Activated CD8-positive, alpha-beta memory T cell treated with anti-CD3 and anti-CD28 coated beads, Interleukin-2, amount 50 U/mL, for 1 hour (primary cell): Measurements from ENCODE around the gene FLOT1.

Experiments
- DNase-seq: peaks from one replicate; pipeline ENCODE4 v3.0.0-alpha.2; 2020; ENCODE audit errors: extremely low read depth

The FLOT1 gene, protein sequence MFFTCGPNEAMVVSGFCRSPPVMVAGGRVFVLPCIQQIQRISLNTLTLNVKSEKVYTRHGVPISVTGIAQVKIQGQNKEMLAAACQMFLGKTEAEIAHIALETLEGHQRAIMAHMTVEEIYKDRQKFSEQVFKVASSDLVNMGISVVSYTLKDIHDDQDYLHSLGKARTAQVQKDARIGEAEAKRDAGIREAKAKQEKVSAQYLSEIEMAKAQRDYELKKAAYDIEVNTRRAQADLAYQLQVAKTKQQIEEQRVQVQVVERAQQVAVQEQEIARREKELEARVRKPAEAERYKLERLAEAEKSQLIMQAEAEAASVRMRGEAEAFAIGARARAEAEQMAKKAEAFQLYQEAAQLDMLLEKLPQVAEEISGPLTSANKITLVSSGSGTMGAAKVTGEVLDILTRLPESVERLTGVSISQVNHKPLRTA

DNA sequence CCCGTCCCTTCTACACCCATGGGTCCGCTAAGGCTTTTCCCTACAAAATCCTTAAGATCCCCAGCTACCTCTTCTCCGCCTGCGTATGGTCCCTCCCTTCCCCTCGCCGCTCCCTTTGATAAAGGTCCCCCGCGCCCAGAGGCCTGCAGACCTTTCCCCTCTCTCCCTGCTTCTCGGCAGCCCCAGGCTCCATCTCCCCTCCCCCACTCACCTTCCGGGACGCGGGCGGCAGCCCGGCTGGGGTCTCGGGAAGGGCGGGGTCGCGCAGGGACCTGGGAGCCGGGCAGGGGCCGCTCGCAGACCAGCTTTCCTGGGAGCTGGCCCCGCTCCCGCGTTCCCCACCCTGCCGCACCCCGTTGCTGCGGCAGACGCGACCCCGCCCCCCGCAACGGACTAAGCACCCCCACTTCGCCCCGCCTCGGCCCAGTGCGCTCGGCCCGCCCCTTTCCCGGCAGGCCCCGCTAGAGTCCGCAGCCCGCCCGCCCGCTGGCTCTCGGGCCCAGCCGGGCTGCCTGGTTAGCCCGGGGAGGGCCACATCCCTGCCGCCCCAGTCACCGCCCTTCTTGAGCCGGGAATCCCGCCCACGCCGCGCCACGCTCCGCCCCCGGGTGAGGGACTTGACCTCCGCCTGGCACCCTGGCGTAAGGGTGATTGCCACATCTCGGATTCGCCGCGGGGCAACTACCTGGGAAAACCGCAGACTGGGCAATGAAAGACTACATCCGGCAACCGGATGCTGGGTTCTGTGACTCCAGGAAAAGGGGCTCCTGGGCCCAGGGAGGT is at the start of gene FLOT1:
Gene FLOT1 (minus strand): TSS at position 372 of the 783 bp plus-strand sequence. CDS start 498 bp downstream, outside the sequence.
- DNase-seq, result no peak

DNA sequence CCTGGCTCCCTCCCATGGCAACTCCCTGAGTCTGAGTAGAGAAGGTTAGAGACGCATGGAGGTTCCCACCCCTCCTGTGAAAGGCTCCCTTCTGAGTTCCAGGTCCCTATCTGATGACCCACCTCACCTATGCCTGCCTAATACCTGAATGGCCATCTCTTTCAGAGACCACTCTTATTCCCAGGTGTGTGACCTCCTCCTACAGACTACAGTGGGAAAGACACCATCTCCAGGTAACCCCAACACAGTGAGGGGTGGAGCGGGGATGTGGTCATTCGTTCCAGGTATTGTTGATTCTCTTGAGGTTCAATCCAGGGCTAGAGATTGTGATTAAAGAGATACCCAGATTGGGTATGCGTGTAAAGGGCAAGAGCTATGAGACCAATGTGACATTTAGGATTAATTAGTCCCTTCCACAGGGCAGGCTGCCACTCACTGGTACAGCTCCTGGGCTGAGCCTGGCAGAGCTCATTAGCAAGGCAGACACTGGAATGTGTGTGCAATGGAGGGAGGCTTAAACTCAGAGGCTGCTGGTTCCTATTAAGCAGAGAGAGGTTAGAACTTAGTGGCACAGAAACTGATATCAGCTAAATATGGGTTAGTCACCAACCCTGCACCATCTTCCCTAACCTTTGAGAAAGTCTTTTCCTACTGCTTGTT is 48.4 kb upstream of the FLOT1 start:
- DNase-seq, result no peak

DNA sequence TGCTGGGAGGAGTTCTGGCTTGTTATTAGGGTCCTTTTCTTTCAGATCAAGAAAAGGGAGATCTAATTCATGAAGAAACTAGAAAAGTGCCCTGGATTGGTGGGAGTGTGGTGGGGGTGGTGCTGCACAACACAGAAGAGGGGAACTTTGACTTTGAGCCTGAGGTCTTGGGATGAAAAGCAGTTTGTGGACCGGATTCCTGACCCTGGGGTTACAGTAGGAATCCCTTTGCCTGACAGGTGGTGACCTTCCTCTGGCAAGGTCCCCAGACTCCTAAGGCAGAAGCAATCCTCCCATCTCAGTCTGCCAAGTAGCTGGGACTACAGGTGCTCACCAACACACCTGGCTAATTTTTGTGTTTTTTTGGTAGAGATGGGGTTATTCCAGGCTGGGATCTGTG is 47.1 kb upstream of the FLOT1 start:
- no peak for DNase-seq

DNA sequence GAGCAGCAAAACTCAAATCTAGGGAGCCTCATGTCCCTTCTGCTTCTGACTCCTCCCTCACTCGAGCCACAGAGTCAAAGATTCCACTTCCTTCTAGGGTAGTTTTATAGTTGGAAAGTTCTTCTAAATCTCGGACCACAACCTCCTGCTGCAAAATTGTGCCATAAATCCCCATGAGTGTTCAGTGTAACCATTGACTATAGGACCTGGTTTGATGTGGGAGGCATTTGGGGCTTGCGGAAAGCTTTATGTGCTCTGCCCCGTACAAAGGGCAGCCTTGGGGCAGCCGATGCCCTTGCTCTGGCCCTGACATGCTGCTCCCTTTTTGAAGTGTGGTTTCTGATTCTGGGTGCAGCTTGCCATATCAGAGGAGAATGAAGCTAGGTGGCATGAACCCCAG is 45.5 kb upstream of the FLOT1 start:
- no peak for DNase-seq

DNA sequence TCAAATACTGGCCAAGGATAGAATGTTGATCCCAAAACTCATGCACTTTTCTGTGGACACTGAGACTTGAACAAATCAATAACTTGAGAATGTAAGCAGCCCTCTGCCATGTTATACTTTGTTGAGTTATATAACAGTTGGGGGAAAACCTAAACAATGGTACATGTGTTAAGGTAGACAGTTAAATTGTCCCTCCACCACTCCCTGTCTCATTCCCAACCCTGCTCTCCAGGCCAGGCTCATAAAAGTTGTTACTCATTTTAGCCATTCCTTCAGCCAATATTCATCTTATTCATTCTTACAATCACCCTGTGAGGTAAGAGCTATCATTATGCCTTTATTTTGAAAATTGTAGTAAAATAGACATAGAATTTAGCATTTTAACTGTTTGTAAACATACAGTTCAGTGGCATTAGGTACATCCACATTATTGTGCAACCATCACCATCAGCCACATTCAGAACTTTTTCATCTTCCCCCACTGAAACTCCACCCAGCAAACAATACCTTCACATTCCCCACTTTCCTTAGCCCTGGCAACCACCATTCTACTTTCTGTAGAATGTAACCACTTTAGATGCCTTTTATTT is 40.0 kb upstream of the FLOT1 start:
- no peak for DNase-seq

DNA sequence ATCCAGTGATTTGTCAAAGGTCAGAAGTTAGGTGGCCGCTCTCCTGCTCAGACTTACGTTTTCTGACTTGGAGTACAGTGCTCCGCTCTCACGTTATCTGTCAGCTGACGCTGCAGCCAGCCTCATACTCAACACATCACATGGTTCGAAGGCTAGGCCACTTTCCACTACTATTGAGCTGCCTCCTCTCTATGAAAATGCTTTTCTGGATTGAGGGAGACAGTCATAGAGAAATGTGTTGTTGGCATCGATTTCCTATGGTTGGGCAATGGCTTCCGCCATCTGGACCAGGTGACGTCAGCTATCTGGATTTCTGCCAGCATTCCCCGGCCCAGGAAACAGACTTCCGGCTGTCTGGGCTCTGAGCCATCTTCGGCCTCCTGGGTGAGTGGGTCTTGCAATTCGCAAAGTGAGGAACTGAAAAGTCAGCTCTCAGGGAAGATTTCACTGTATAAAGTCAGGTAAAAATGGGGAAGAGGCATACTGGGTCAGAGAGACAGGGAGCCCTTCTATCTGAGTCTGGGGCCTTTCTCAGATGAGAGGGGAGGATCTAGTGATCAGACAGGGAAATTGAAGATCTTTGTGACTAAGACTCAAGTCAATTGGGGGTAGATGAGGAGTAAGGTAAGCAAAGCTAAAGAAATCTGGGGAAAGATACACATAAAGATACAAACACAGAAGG is 39.4 kb upstream of the FLOT1 start:
- no peak for DNase-seq

DNA sequence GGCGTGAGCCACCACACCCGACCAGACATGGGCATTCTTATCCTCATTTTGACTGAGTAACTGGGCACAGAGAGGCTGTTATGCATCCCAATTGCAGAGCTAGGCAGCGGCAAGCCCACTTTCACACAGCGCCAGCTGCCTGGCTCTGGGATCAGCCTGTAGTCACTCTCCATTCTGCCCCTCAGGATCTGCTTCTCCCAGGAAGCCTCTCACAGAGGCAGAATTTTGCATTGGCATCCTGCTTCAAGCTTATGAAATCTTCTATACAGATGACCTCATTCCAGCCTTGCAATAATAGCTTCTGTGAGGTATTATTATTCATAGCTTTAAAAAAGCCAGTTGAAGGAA is 38.9 kb upstream of the FLOT1 start:
- no peak for DNase-seq

DNA sequence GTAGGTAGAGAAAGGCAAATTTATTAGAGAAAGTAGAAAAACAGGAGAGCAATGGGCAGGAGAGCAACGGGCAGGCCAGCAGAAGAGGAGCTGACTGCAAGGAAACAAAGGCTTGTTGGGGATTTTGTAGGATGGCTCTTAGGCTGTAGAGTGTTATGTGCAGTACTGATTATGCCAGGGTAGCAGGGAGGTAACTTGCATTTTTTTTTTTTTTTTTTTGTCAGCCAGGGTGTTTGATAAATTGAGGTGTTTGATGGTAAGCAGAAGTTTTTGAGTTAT is 38.1 kb upstream of the FLOT1 start:
- no peak for DNase-seq

DNA sequence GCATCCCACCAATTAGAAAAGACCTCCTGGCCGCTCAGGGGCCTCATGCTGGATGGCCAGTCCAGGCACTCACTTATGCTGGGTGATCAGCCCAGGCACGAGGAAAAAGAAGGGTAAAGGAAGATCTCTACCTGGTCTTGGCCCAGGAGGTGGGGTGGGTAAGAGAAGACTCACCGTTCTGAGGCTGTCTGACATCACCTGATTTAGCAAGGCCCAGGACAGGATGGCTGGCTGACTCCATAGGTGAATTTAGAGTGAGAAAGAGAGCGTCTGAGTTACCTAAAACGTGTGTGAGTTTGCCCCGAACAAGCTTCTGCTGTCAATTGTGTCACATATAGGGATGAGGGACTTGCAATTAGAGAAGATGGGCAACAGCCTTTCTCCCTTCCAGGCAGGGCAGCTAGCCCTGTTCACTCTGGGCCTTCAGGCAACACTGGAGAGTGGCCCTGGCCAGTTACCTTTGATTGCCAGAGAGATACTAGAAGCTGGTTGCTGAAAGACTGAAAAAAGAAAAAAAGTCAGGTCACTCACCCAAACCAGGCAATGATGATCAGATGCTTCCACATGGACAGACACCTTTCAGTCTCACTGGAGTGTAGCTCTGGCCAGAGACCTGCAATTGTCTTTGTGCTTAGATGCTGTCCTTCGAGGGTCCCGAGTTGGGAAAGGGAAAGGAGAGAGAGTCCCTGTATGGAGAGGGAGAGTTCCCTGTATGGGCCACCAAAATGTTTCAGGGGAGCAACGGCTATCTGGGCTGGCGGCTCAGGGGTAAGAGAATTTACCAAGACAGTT is 37.6 kb upstream of the FLOT1 start:
- no peak for DNase-seq

DNA sequence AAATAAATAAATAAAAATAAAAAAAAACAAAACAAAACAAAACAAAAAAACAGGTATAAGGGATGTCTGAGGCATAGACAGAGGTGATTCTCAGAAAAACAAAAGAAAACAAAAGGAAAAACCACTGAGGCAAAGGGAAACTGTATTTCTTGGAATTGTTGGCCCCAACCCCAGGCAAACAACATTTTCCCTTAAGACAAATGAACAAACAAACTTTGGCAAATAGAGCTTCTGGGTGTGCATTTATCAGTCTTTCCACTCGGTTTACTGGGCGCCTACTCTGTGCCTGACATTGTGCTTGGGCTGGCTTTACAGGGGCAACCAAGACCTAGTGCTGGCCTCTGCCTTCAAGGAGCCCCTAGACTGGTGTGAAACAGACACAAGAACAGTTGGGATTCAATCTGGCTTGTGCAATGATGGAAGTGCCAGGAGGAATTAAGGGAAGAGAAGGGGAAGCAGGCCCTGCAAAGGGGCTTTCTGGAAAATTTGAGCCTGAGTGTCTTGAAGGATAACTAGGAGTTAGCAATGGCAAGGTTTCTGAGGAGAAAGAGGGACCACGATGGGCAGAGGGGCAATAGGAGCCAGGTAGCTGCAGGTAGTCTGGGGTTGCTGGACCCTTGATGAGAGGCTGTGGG is 35.6 kb upstream of the FLOT1 start:
- DNase-seq, result no peak

DNA sequence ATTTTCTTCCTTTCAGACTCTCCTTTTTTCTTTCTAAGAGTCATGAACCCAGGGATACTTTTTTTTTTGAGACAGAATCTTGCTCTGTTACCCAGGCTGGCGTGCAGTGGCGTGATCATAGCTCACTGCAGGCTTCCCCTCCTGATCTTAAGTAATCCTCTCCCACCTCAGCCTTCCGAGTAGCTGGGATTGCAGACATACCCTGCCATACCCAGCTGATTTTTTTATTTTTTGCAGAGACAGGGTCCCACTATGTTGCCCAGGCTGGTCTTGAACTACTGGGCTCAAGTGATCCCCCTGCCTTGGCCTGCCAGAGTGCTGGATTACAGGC is 34.6 kb upstream of the FLOT1 start:
- no peak for DNase-seq

DNA sequence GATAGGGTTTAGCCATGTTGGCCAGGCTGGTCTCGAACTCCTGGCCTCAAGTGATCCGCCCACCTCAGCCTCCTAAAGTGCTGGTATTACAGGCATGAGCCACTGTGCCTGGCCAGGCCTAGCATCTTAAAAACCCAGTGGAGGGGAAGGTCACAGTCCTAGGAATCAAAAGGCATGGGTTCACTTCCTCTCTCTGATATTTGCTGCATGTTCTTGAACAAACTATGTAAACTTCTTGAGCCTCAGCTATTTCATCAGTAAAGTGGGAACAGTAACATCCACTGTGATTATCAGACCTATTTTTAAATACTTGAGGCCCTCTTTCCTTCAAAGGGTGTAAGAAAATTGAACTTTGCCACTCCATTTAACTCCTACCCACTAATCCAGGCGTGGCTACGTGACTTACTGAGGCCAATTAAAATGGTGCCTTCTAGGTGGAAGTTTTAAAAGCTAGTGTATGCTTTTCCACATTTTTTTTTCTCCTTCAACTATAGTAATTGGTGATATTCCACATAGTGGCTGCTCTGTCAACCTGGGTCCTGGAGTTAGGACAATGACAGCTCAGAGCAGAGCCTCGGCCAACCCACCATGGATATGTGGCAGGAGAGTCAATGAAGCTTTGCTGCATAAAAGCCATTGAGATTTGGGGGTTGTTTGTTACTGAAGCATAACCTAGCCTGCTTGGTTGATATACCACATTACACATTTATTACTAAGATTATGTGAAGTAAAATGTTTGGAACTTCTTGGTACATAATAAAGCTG is 34.1 kb upstream of the FLOT1 start:
- no peak for DNase-seq

DNA sequence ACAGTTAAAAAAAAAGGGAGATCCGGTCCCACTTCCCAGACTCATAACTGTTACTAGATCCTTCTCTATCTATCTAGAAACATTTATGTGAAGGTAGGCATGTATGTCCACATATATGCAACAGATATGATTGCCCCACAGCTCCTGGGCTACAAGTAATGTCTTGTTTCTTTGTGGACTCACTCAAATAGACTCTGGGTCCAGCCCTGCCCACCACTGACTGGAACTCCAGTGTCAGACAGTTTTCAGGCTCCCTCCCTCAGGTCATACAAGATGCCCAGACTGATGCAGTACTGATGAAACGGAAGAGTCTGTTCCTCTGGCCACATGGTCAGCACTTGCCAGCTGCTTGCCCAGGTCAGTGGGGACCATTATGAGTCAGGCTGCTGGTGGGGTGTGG is 32.6 kb upstream of the FLOT1 start:
- no peak for DNase-seq

DNA sequence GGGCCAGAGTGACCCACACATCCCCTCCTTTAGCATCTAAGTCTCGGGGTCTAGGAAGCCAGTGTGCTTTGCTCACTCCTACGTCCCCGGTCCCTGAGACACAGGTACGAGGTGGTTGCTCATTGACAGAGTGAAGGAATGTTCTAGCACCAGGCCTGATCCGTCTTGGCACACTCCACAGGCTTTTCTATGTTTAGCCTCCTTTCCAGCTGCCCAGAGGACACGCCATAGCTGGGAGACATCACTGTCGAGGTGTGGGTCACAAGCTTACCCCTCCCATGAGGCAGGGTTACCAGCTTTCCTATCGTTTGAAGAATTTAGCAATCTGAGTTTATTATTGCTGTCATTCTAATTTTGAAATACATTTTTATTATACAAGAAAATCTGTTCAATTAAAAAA is 32.2 kb upstream of the FLOT1 start:
- DNase-seq, result no peak

DNA sequence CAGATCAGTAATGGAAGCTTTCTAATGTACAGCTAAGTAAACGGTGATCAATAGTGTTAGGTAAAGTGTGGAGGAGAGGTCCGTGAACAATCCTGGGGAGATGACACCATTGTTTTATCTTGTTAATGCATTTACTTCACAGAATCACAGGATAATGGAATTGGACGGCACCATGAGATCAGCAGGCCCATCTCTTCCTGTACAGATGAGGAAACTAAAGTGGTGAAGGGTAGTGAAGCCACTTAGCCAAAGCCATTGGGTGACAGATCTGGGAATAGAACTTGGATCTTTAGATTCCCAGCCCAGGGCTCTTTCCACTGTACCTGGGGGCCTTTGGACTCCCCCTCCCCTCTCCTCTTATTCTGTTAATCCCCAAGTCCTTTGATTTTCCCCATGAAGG is 28.1 kb upstream of the FLOT1 start:
- no peak for DNase-seq

DNA sequence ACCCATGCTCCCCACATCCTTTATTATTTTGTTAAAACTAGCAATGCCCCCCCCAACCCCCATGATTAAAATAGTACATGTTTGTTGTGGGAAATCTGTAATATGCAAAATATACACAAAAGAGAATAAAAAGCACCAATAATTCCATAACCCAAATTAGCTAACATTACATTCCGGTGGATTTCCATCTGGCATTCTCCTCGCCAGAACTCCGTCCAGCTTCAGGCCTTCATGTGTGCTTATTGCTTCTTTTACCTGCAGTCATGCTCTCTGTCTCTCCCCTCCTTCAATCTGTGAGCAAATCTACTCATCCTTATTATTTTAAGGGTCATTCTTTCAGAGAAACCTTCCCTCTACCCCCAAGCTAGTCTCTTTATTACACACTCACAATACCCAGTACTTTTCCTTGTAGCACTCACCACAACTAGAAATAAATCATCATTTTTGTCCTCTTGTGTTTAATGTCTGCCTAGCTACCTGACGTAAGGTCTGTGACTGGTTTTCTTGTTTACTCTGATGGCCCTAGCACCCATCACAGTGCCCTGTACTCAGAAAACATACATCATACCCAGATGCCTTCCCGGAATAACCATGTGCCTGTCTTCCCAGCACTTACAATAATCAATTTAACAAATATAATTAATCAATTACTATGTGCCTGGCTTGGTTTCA is 27.5 kb upstream of the FLOT1 start:
- DNase-seq, result no peak

DNA sequence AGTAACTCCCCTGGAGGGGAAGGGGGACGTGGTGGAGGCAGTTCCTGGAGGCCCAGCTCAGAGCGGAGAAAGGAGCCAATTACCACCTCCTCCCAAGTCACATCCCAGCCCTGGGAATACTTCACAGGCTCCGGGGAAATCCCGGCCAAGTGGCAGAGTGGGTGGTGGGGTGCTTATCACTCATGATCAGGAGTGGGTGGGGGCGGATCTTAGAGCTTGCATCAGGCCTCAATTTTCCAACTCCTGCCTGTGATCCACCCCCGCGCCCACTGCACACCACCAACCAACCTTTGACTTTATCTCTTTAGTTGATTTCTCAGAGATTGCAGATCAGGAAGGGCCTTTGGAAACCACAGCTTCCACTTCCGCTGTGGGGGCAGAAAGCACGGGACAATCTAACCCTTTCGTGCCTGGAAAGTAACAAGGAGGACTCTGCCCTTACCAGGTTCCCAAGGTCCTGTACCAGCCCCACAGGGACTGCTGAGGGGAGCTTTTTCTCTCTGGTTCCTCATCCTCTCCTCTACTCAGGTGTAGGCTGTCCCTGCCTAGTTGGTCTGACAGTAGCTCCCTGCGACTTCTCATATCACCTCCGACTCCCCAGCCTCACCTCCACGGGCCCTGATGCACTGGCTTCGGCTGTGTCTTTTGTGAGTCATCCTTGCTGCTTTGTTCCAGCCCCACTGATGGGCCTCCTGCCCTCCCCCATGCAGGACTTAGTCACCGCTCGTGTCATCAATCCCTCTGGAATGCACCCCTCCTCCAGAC is 26.8 kb upstream of the FLOT1 start:
- peak; percentile 50 for DNase-seq

DNA sequence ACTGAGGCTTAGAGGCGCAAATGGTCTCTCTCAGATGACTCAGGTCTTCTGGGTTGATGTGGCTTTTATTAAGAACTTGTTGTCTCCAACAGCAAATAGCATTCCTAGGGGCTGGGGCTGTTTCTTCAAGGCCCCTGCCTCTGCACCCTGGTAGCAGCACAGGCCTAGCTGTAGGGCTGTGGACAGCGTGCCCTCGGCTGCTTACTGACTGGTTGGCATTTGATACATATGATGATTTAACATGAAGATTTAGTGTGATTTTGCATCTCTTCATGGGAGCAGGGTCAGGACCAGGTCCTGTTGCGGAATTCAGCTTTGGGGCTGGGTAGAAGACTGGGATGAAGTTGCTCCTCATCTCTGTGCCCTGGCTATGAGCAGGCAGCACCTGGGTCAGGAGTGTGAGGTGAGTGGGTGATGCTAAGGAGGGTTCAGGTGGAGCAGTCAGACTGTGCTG is 26.2 kb upstream of the FLOT1 start:
- no peak for DNase-seq

DNA sequence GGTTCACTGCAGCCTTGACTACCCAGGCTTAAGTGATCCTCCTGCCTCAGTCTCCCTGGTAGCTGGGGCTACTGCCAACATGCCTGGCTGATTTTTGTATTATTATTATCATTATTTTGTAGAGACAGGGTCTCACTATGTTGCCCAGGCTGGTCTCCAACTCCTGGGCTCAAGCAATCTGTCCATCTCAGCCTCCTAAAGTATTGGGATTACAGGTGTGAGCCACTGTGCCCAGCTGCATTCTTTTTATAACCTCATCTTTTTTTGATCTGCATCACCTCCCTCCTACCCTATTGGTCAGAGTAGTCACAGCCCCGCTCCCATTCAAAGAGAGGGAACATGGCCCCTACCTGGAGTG is 25.4 kb upstream of the FLOT1 start:
- no peak for DNase-seq
